Measurements from ENCODE around the gene SVIL.

The SVIL gene

GRCh38 chr10:29482591-29483431 lies 152.0 kb downstream of the SVIL start:
- H3F3A ChIP-seq (ENCODE audit: insufficient read depth, low read length): no peaks in the 10 kb centered on the region
- H3K4me1 ChIP-seq (ENCODE audit: low read length): no peaks in the 10 kb centered on the region
- H3K36me3 ChIP-seq (replicated peaks; ENCODE audit: insufficient read depth, low read length): no peaks in the 10 kb centered on the region
- no peaks in the 10 kb centered on the region for H3K9me2 ChIP-seq (replicated peaks; ENCODE audit: insufficient read depth, low read length)
- no peak overlapping the region for H3K27ac ChIP-seq (ENCODE audit: low read length)
- H3K9me3 ChIP-seq (replicated peaks; ENCODE audit: insufficient read depth, low read length): no peaks in the 10 kb centered on the region
- H3K4me3 ChIP-seq (ENCODE audit: low read length): no peak overlapping the region
- H3K9ac ChIP-seq (ENCODE audit: low read length): no peak overlapping the region
- H2AFZ ChIP-seq (ENCODE audit: low read length): no peak overlapping the region
- no peaks in the 10 kb centered on the region for H4K20me1 ChIP-seq (ENCODE audit: insufficient read depth, low read length)
- no peaks in the 10 kb centered on the region for H3K79me2 ChIP-seq (ENCODE audit: low read length)
- DNase-seq: no peak
- H3K27me3 ChIP-seq (replicated peaks; ENCODE audit: insufficient read depth, low read length): no peaks in the 10 kb centered on the region
- H3K4me2 ChIP-seq (ENCODE audit: low read depth, low read length): no peak overlapping the region
- no peak for TF ChIP-seq EZH2 (optimal IDR thresholded peaks at IDR 0.05; ENCODE audit: low read depth, low read length)
- no peak for TF ChIP-seq CTCF (IDR thresholded peaks at IDR 0.05; ENCODE audit: low read length)
- no peak for TF ChIP-seq EZH2phosphoT487 (IDR thresholded peaks at IDR 0.05; ENCODE audit: low read length)

- no peak overlapping the region for H2AFZ ChIP-seq (ENCODE audit: low read length)
- H3K4me3 ChIP-seq (ENCODE audit: low read length): no peak overlapping the region
- no peaks in the 10 kb centered on the region for H3K27me3 ChIP-seq (replicated peaks; ENCODE audit: insufficient read depth, low read length)
- no peaks in the 10 kb centered on the region for H3K79me2 ChIP-seq (ENCODE audit: low read length)
- no peaks in the 10 kb centered on the region for H3K9me3 ChIP-seq (replicated peaks; ENCODE audit: insufficient read depth, low read length)
- DNase-seq: no peak
- no peak overlapping the region for H3K4me2 ChIP-seq (ENCODE audit: low read depth, low read length)
- no peak overlapping the region for H3K27ac ChIP-seq (ENCODE audit: low read length)
- no peaks in the 10 kb centered on the region for H3K4me1 ChIP-seq (ENCODE audit: low read length)
- no peaks in the 10 kb centered on the region for H3F3A ChIP-seq (ENCODE audit: insufficient read depth, low read length)
- H3K9me2 ChIP-seq (replicated peaks; ENCODE audit: insufficient read depth, low read length): no peaks in the 10 kb centered on the region
- no peaks in the 10 kb centered on the region for H4K20me1 ChIP-seq (ENCODE audit: insufficient read depth, low read length)
- no peak overlapping the region for H3K9ac ChIP-seq (ENCODE audit: low read length)
- TF ChIP-seq CTCF (IDR thresholded peaks at IDR 0.05; ENCODE audit: low read length) (no peak), EZH2phosphoT487 (IDR thresholded peaks at IDR 0.05; ENCODE audit: low read length) (no peak), EZH2 (optimal IDR thresholded peaks at IDR 0.05; ENCODE audit: low read depth, low read length) (no peak)
- no peaks in the 10 kb centered on the region for H3K36me3 ChIP-seq (replicated peaks; ENCODE audit: insufficient read depth, low read length)
Measured at GRCh38 chr10:29481906-29482440, 152.8 kb downstream of the SVIL start.

DNA sequence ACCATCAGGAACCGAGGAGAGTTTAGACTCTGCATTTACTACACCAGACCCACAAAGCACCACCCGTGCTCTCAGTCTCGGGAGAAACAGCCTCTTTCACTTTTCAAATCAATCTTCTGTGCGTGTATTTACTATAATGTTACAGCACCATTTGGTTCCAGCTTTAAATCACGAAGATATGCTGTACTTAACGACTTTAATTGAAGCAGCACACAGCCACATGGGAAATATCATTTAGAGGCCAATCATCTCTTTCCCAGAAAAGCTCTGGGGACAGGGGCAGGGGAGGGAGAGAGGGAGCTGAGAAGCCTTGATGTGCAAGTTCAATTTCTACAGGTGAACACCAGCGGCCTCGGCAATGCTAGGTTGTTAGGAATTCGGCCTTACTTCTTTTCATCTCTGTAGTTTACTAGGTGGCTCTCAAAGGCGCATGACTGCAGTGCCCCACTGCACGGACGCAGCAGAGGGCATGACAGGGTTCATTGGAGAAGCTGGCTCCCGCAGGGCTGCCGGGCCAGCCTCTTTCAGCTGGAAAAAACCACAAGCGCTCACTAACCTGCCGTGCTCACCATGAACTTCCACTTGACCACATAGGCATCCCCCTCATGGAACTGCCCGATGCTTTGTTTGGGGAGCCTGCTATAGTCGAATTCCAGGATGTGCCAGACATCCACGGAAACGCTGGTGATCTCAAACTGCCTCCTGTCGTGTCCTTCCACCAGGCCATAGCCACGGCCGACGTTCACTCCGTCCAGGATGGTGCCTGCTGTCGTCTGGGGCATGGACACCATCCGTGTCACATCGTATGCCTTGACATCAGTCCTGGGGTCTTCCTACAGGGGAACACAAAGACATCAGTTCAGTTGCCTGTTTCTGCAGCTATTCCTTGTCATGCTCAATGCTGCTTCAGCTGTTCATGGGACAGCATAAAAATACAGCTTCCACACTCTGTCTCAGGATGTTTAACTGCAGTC lies 154.5 kb downstream of the SVIL start:
- Histone ChIP-seq H3K4me3 (ENCODE audit: low read length) (no peak overlapping the region), H4K20me1 (ENCODE audit: insufficient read depth, low read length) (no peaks in the 10 kb centered on the region), H2AFZ (ENCODE audit: low read length) (no peak overlapping the region), H3K4me2 (ENCODE audit: low read depth, low read length) (0 out of 2 replicates have a peak overlapping the region, but pooled peaks have one; percentile 18), H3K79me2 (ENCODE audit: low read length) (no peaks in the 10 kb centered on the region), H3K9me3 (replicated peaks; ENCODE audit: insufficient read depth, low read length) (no peaks in the 10 kb centered on the region), H3K9me2 (replicated peaks; ENCODE audit: insufficient read depth, low read length) (no peaks in the 10 kb centered on the region), H3K27me3 (replicated peaks; ENCODE audit: insufficient read depth, low read length) (no peaks in the 10 kb centered on the region), H3K9ac (ENCODE audit: low read length) (no peak overlapping the region), H3K36me3 (replicated peaks; ENCODE audit: insufficient read depth, low read length) (no peaks in the 10 kb centered on the region), H3K27ac (ENCODE audit: low read length) (peak overlapping the region; percentile 44; the same call in 1 of the 2 replicates), H3K4me1 (ENCODE audit: low read length) (no peaks in the 10 kb centered on the region), H3F3A (ENCODE audit: insufficient read depth, low read length) (no peaks in the 10 kb centered on the region)
- no peak for DNase-seq
- no peak for TF ChIP-seq CTCF (IDR thresholded peaks at IDR 0.05; ENCODE audit: low read length)
- no peak for TF ChIP-seq EZH2 (optimal IDR thresholded peaks at IDR 0.05; ENCODE audit: low read depth, low read length)
- TF ChIP-seq EZH2phosphoT487 (IDR thresholded peaks at IDR 0.05; ENCODE audit: low read length): no peak

Measured in MM.1S (cell line).